HepG2 (cell line): ENCODE data around the gene HOTAIR. TPM values are rescaled to one million over a fixed set of nuclear protein-coding genes. Genes with fewer than 3 reads are reported as not detected.
A peak's percentile ranks its signal among the peaks of the same experiment; 100 is the strongest.

Source experiments
- ATAC-seq: fragments of 200-7000 bp; cut with Tn5 transposase; 3 replicates; pipeline ENCODE4 v1.9.1; 2020; ENCODE audit warnings: mild to moderate bottlenecking, moderate library complexity
- BruUV-seq: library from RNA; stranded (reverse); fragments of 400-500 nt; replicated peaks from 2 replicates; lab custom pipeline; 2021; lab: Mats Ljungman, UMichigan
- CTCF ChIA-PET: fragments of 300-600 bp; formaldehyde crosslinking; extraction: SDS; loops from one replicate; lab custom pipeline; 2021; ENCODE audit warnings: low total read pairs, inconsistent platforms, low intra/inter-chr PET ratio; lab: Yijun Ruan, JAX
- POLR2A ChIA-PET: fragments of 350-600 bp; sonication (Branson Sonifier 250); formaldehyde crosslinking; loops from one replicate; lab custom pipeline; 2020; ENCODE audit warnings: antibody characterized with exemption, inconsistent platforms; lab: Yijun Ruan, JAX
- DNase-seq: peaks from one replicate; pipeline ENCODE4 v3.0.0-alpha.2; 2015; ENCODE audit warnings: low spot score
- FAIRE-seq: peaks from 3 replicates; lab custom pipeline; 2011; peaks lifted over from hg19 to GRCh38; lab: Jason Lieb, UNC
- H2AFZ ChIP-seq: one replicate; pipeline ENCODE4 v1.6.1; 2011; ENCODE audit warnings: low read length, inconsistent platforms
- H3K27ac ChIP-seq: fragments of 300-600 bp; 3 replicates; pipeline ENCODE4 v1.8.0; 2011; ENCODE audit warnings: mixed run types, mild to moderate bottlenecking, mixed read lengths, low read length, inconsistent platforms; ENCODE audit not compliant: insufficient read depth; ENCODE audit errors: extremely low read length
- H3K27me3 ChIP-seq, 2 experiments: fragments of 200-600 bp in 1 of 2; 2 replicates in 1 of 2; 3 replicates in 1 of 2; pipeline versions ENCODE4 v1.6.0 to v1.8.0; 2011; ENCODE audit warnings: low read length in 2 of 2, mild to moderate bottlenecking in 2 of 2, moderate library complexity in 2 of 2, inconsistent platforms in 1 of 2; ENCODE audit not compliant: insufficient read depth in 2 of 2, control insufficient read depth in 1 of 2
- H3K36me3 ChIP-seq, 2 experiments: fragments of 200-600 bp in 1 of 2; replicated peaks in 1 of 2; 2 replicates in 1 of 2; 3 replicates in 1 of 2; pipeline versions ENCODE4 v1.5.1 to v1.8.0; 2011; ENCODE audit warnings: low read length in 2 of 2, inconsistent platforms in 1 of 2; ENCODE audit not compliant: insufficient read depth in 2 of 2, control insufficient read depth in 1 of 2
- H3K4me1 ChIP-seq: 2 replicates; pipeline ENCODE4 v1.5.1; 2012; ENCODE audit warnings: low read length, inconsistent platforms; ENCODE audit not compliant: insufficient read depth
- H3K4me2 ChIP-seq: 2 replicates; pipeline ENCODE4 v1.6.0; 2011; ENCODE audit warnings: low read depth, low read length, inconsistent platforms
- H3K4me3 ChIP-seq, 3 experiments: fragments of 200-600 bp in 1 of 3; sonication (generic), shearing (Covaris generic) in 1 of 3; replicated peaks in 1 of 3; 2 replicates each; pipeline ENCODE4 v1.5.1; 2011 to 2016; ENCODE audit warnings: low read length in 3 of 3, inconsistent platforms in 2 of 3, low read depth in 2 of 3, mild to moderate bottlenecking in 2 of 3, control low read depth in 1 of 3, mixed read lengths in 1 of 3; ENCODE audit not compliant: insufficient read depth in 1 of 3
- H3K79me2 ChIP-seq: one replicate; pipeline ENCODE4 v1.6.1; 2011; ENCODE audit warnings: low read length, inconsistent platforms; ENCODE audit not compliant: insufficient read depth
- H3K9ac ChIP-seq: 2 replicates; pipeline ENCODE4 v1.6.0; 2011; ENCODE audit warnings: mild to moderate bottlenecking, low read depth, low read length, inconsistent platforms; ENCODE audit not compliant: insufficient read depth
- H3K9me3 ChIP-seq: 2 replicates; pipeline ENCODE4 v1.5.1; 2012; ENCODE audit warnings: mild to moderate bottlenecking, low read length
- H4K20me1 ChIP-seq: 2 replicates; pipeline ENCODE4 v1.6.0; 2011; ENCODE audit warnings: inconsistent platforms, mild to moderate bottlenecking, low read length, moderate library complexity; ENCODE audit not compliant: insufficient read depth
- ELF3 ChIP-seq: IDR thresholded peaks from 2 replicates; pipeline ENCODE4 v1.6.1; 2016; ENCODE audit warnings: missing genetic modification reagents, missing compliant biosample characterization
- HBP1 ChIP-seq: IDR thresholded peaks from 2 replicates; pipeline ENCODE4 v1.6.1; 2016; ENCODE audit warnings: low read depth, control low read depth
- KLF9 ChIP-seq: IDR thresholded peaks from 2 replicates; pipeline ENCODE4 v1.6.1; 2016; ENCODE audit warnings: low read depth
- MEIS2 ChIP-seq: sonication (generic); formaldehyde crosslinking; IDR thresholded peaks from 2 replicates; pipeline ENCODE4 v1.9.0; 2021; ENCODE audit warnings: mild to moderate bottlenecking, missing genetic modification reagents
- NFIB ChIP-seq: sonication (generic); formaldehyde crosslinking; IDR thresholded peaks from 2 replicates; pipeline ENCODE4 v1.9.0; 2021; ENCODE audit warnings: missing genetic modification reagents, mild to moderate bottlenecking, borderline replicate concordance
- NFYC ChIP-seq: IDR thresholded peaks from 2 replicates; pipeline ENCODE4 v1.6.1; 2016; ENCODE audit warnings: missing genetic modification reagents, missing compliant biosample characterization
- SALL2 ChIP-seq: sonication (generic); formaldehyde crosslinking; IDR thresholded peaks from 2 replicates; pipeline ENCODE4 v1.8.1; 2023; ENCODE audit warnings: mild to moderate bottlenecking, missing genetic modification reagents, inconsistent platforms
- SRSF4 ChIP-seq: fragments of 200-400 bp; formaldehyde crosslinking; IDR thresholded peaks from one replicate; pipeline ENCODE4 v1.6.1; 2018; ENCODE audit warnings: mild to moderate bottlenecking, low read depth, low read length, moderate library complexity; ENCODE audit not compliant: poor library complexity, severe bottlenecking
- WIZ ChIP-seq: sonication (generic); formaldehyde crosslinking; IDR thresholded peaks from 2 replicates; pipeline ENCODE4 v1.5.1; 2020; ENCODE audit warnings: mild to moderate bottlenecking, missing genetic modification reagents
- YEATS2 ChIP-seq: sonication (generic); formaldehyde crosslinking; IDR thresholded peaks from 2 replicates; pipeline ENCODE4 v1.4.0; 2020; ENCODE audit warnings: missing genetic modification reagents, borderline replicate concordance
- ZBTB7B ChIP-seq: sonication (generic); formaldehyde crosslinking; IDR thresholded peaks from 2 replicates; pipeline ENCODE4 v1.4.0; 2020; ENCODE audit warnings: missing genetic modification reagents
- ZNF503 ChIP-seq: sonication (generic); formaldehyde crosslinking; IDR thresholded peaks from 2 replicates; pipeline ENCODE4 v1.4.0; 2020; ENCODE audit warnings: missing genetic modification reagents
- ZNF713 ChIP-seq: sonication (generic); formaldehyde crosslinking; IDR thresholded peaks from 2 replicates; pipeline ENCODE4 v1.4.0; 2020; ENCODE audit warnings: mild to moderate bottlenecking, missing genetic modification reagents
- ZNF891 ChIP-seq: sonication (generic); formaldehyde crosslinking; IDR thresholded peaks from 2 replicates; pipeline ENCODE4 v1.5.0; 2020; ENCODE audit warnings: mild to moderate bottlenecking, missing genetic modification reagents
- WGBS: methylation state at CpG from one replicate; pipeline ENCODE4 v1.1.6; 2017; ENCODE audit warnings: low lambda C conversion rate; 5-methylcytosine and 5-hydroxymethylcytosine counted together
- in situ Hi-C: cut with HindIII; loops from 2 replicates; pipeline ENCODE4 v1.10.0; 2017; ENCODE audit warnings: low pct_unique_long_range_greater_than_20kb; ENCODE audit not compliant: extremely low pct_ligation_motif_present
- intact Hi-C: fragments of 100-400 bp; cut with micrococcal nuclease; formaldehyde crosslinking; loops from one replicate; pipeline ENCODE4 v1.10.0; 2022; ENCODE audit not compliant: unreplicated experiment
- polyA plus RNA-seq, 8 experiments: library from polyadenylated mRNA; depleted of rRNA in 3 of 8; stranded (reverse) in 7 of 8; unstranded in 1 of 8; fragments of >200 nt; fragmentation: Illumina TruSeq in 4 of 8; extraction: Trizol in 4 of 8; gene quantifications; 2 replicates each; pipeline versions ENCODE4 v1.2.1 to v1.2.3, GENCODE V29; 2011 to 2016; ENCODE audit warnings: low read depth in 4 of 8, missing spikeins in 1 of 8, mixed read lengths in 1 of 8; ENCODE audit not compliant: insufficient read depth in 1 of 8
- total RNA-seq, 5 experiments: library from RNA; depleted of rRNA; stranded (reverse); fragments of >200 nt; fragmentation: Illumina TruSeq; extraction: Trizol; gene quantifications; 2 replicates each; pipeline ENCODE4 v1.2.3, GENCODE V29; 2016; ENCODE audit warnings: low read depth in 1 of 5

HOTAIR gene
- total and polyA plus RNA-seq, 2 of the 13 experiments (the other 11 are each of a cell fraction or from before 2014, with no cell fraction given): not detected

- Histone ChIP-seq H3K4me3 (no peak overlapping the region), H3K4me2 (no peak overlapping the region), H3K27ac (no peak overlapping the region), H4K20me1 (no peaks in the 10 kb centered on the region), H3K27me3 (peaks cover 22 to 89% of the 10 kb centered on the region in 2 experiments), H3K79me2 (no peaks in the 10 kb centered on the region), H3K9me3 (no peaks in the 10 kb centered on the region)
- CTCF ChIA-PET: no interaction called here
- in situ Hi-C loops: no loop called here
- POLR2A ChIA-PET: no interaction called here
- intact Hi-C loops: loop anchor here (10.0 kb wide), 1 partner anchor 362 kb away; the partner anchor contains the start of gene GPR84
- TF ChIP-seq KLF9 (CRISPR knock-in tag) (no peak), ZNF891 (CRISPR knock-in tag) (no peak), ELF3 (CRISPR knock-in tag) (no peak), WIZ (CRISPR knock-in tag) (no peak), SALL2 (CRISPR knock-in tag) (no peak)
- TF ChIP-seq, all 625 proteins: peak for 0
- Histone ChIP-seq H3K36me3 (no peaks in the 10 kb centered on the region), H3K4me1 (peaks cover 32% of the 10 kb centered on the region), H2AFZ (no peak overlapping the region), H3K9ac (no peak overlapping the region)
- no peak for ATAC-seq
- no peak for FAIRE-seq
- BruUV-seq: no TSS peak
- DNase-seq: no peak
- WGBS: 49% methylated on average over 19 of the region's 19 CpGs
These were observed 27.6 kb upstream of the HOTAIR start for GRCh38 chr12:54002278-54002914.

- H3K79me2 ChIP-seq: no peaks in the 10 kb centered on the region
These were observed 26.8 kb upstream of the HOTAIR start for GRCh38 chr12:54001283-54002187.

More at GRCh38 chr12:54001283-54002187, 26.8 kb upstream of the HOTAIR start:
- Histone ChIP-seq H4K20me1 (no peaks in the 10 kb centered on the region), H3K36me3 (no peaks in the 10 kb centered on the region), H3K9me3 (no peaks in the 10 kb centered on the region), H3K4me1 (peaks cover 27% of the 10 kb centered on the region), H2AFZ (no peak overlapping the region)
- intact Hi-C loops: loop anchor here (10.0 kb wide), 1 partner anchor 363 kb away; the partner anchor contains the start of gene GPR84
- no peak for DNase-seq
- WGBS: 47% methylated on average over 8 of the region's 8 CpGs
- TF ChIP-seq MEIS2 (CRISPR knock-in tag) (no peak), NFYC (CRISPR knock-in tag) (no peak), ZNF713 (CRISPR knock-in tag) (no peak), ZBTB7B (CRISPR knock-in tag) (no peak), NFIB (CRISPR knock-in tag) (no peak), ZNF503 (CRISPR knock-in tag) (no peak), YEATS2 (CRISPR knock-in tag) (no peak), SRSF4 (no peak), HBP1 (no peak)
- TF ChIP-seq, all 625 proteins: peak for 0
- Histone ChIP-seq H3K9ac (no peak overlapping the region), H3K4me2 (peak overlapping the region; percentile 80; the same call in 1 of the 2 replicates), H3K4me3 (no peak overlapping the region), H3K27ac (no peak overlapping the region), H3K27me3 (peaks cover 16 to 86% of the 10 kb centered on the region in 2 experiments; a peak in 4 of 5 replicates)
- ChIA-PET CTCF (no interaction called here), POLR2A (no interaction called here)
- BruUV-seq: no TSS peak
- in situ Hi-C loops: no loop called here
- ATAC-seq: no peak
- no peak for FAIRE-seq
